KMS-11 (cell line): ENCODE results near the gene UBE2E2.

Source experiments
- H2AFZ ChIP-seq: fragments of 200-600 bp; sonication (generic); 2 replicates; pipeline ENCODE4 v1.6.1; 2016; ENCODE audit warnings: antibody characterized with exemption, mixed run types, low read depth
- H3K27ac ChIP-seq: fragments of 200-600 bp; sonication (generic); 2 replicates; pipeline ENCODE4 v1.6.1; 2016; ENCODE audit warnings: mild to moderate bottlenecking, mixed run types
- H3K27me3 ChIP-seq: fragments of 200-600 bp; sonication (generic); 2 replicates; pipeline ENCODE4 v1.6.1; 2017; ENCODE audit warnings: mild to moderate bottlenecking, low read depth, mixed run types, moderate library complexity; ENCODE audit not compliant: insufficient read depth
- H3K36me3 ChIP-seq: fragments of 200-600 bp; sonication (generic); 2 replicates; pipeline ENCODE4 v1.6.1; 2017; ENCODE audit warnings: mild to moderate bottlenecking, mixed run types; ENCODE audit not compliant: insufficient read depth
- H3K4me1 ChIP-seq: fragments of 200-600 bp; sonication (generic); 2 replicates; pipeline ENCODE4 v1.6.1; 2016; ENCODE audit warnings: mild to moderate bottlenecking, low read depth, mixed run types; ENCODE audit not compliant: poor library complexity, severe bottlenecking
- H3K4me2 ChIP-seq: fragments of 200-600 bp; sonication (generic); 2 replicates; pipeline ENCODE4 v1.7.0; 2016; ENCODE audit warnings: mild to moderate bottlenecking, mixed run types
- H3K4me3 ChIP-seq: fragments of 200-600 bp; sonication (generic); IDR thresholded peaks from 2 replicates; pipeline ENCODE4 v1.6.1; 2017; ENCODE audit warnings: low read depth, low read length, mixed read lengths; ENCODE audit not compliant: insufficient read depth
- H3K79me2 ChIP-seq: fragments of 200-600 bp; sonication (generic); 2 replicates; pipeline ENCODE4 v1.6.1; 2016; ENCODE audit warnings: low read depth, mixed run types; ENCODE audit not compliant: insufficient read depth
- H3K9ac ChIP-seq: fragments of 200-600 bp; sonication (generic); 2 replicates; pipeline ENCODE4 v1.6.1; 2016; ENCODE audit warnings: mild to moderate bottlenecking, mixed run types
- H4K20me1 ChIP-seq: fragments of 200-600 bp; sonication (generic); 2 replicates; pipeline ENCODE4 v1.6.1; 2016; ENCODE audit warnings: mild to moderate bottlenecking, mixed run types; ENCODE audit not compliant: insufficient read depth
- CTCF ChIP-seq: fragments of 200-600 bp; sonication (generic); conservative IDR thresholded peaks from 2 replicates; pipeline ENCODE4 v1.6.1; 2017; ENCODE audit warnings: low read depth, mild to moderate bottlenecking, antibody characterized with exemption, low read length, moderate library complexity, mixed read lengths

Gene UBE2E2

GRCh38 chr3:23626442-23626841 is 423.3 kb downstream of the UBE2E2 start:
- no peak overlapping the region for H3K27ac ChIP-seq
- H3K4me2 ChIP-seq: no peak overlapping the region
- H3K79me2 ChIP-seq: no peaks in the 10 kb centered on the region
- no peaks in the 10 kb centered on the region for H3K36me3 ChIP-seq
- no peak for TF ChIP-seq CTCF
- H3K9ac ChIP-seq: no peak overlapping the region
- peaks cover 6% of the 10 kb centered on the region for H3K4me1 ChIP-seq
- H2AFZ ChIP-seq: no peak overlapping the region
- H3K27me3 ChIP-seq: no peaks in the 10 kb centered on the region
- H4K20me1 ChIP-seq: no peaks in the 10 kb centered on the region
- no peak overlapping the region for H3K4me3 ChIP-seq

- Histone ChIP-seq H3K79me2 (no peaks in the 10 kb centered on the region), H3K4me2 (no peak overlapping the region), H3K4me3 (no peak overlapping the region), H3K9ac (no peak overlapping the region), H3K36me3 (no peaks in the 10 kb centered on the region), H3K27ac (no peak overlapping the region), H3K4me1 (peaks cover under 1% of the 10 kb centered on the region), H4K20me1 (no peaks in the 10 kb centered on the region), H3K27me3 (no peaks in the 10 kb centered on the region), H2AFZ (no peak overlapping the region)
- no peak for TF ChIP-seq CTCF
These were observed 426.2 kb downstream of the UBE2E2 start for GRCh38 chr3:23629181-23629894.

GRCh38 chr3:23633261-23633960 is 430.3 kb downstream of the UBE2E2 start:
- Histone ChIP-seq H3K4me2 (no peak overlapping the region), H3K36me3 (no peaks in the 10 kb centered on the region), H3K4me1 (no peaks in the 10 kb centered on the region), H4K20me1 (no peaks in the 10 kb centered on the region), H3K9ac (no peak overlapping the region), H3K79me2 (no peaks in the 10 kb centered on the region), H2AFZ (no peak overlapping the region), H3K27ac (no peak overlapping the region), H3K27me3 (no peaks in the 10 kb centered on the region), H3K4me3 (no peak overlapping the region)
- no peak for TF ChIP-seq CTCF

- Histone ChIP-seq H2AFZ (no peak overlapping the region), H3K79me2 (no peaks in the 10 kb centered on the region), H3K9ac (no peak overlapping the region), H3K4me1 (peaks cover 7% of the 10 kb centered on the region), H3K4me2 (no peak overlapping the region), H3K27me3 (no peaks in the 10 kb centered on the region), H3K36me3 (no peaks in the 10 kb centered on the region), H3K4me3 (no peak overlapping the region), H3K27ac (no peak overlapping the region), H4K20me1 (no peaks in the 10 kb centered on the region)
- TF ChIP-seq CTCF: no peak
These were observed 434.2 kb downstream of the UBE2E2 start for GRCh38 chr3:23637339-23637738.
